ENCODE measurements around the gene MOB3B.

DNA sequence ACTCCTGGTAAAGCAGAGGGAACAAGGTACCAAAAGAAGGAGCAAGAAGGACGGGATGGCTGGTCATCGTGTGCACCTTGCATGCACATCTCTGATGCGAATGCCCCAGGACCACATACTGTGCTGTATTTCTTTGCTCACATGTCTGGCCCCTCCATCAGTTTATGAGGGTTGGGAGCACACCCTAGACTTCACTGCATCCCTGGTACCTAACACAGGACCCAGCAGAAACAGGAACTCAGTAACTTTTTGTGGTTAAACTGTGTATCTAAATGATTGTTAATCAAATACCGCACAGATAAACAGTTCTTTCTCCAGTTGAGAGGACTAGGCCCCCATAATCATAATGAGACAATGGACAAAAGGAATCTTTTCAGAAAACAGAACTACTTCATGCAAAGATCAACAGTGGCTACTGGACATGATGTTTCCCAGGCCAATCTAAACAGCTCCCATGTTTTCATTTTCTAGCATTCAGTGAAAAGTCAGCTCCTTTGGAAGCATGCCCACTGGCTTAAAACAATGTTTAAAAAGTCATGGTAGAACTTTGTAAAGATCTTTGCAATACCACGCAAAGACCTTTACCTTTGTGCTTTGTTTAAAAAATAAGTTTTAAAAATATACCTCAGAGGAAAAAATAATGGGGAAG is 61.0 kb downstream of the MOB3B start:
- TF ChIP-seq, protein P1, sequence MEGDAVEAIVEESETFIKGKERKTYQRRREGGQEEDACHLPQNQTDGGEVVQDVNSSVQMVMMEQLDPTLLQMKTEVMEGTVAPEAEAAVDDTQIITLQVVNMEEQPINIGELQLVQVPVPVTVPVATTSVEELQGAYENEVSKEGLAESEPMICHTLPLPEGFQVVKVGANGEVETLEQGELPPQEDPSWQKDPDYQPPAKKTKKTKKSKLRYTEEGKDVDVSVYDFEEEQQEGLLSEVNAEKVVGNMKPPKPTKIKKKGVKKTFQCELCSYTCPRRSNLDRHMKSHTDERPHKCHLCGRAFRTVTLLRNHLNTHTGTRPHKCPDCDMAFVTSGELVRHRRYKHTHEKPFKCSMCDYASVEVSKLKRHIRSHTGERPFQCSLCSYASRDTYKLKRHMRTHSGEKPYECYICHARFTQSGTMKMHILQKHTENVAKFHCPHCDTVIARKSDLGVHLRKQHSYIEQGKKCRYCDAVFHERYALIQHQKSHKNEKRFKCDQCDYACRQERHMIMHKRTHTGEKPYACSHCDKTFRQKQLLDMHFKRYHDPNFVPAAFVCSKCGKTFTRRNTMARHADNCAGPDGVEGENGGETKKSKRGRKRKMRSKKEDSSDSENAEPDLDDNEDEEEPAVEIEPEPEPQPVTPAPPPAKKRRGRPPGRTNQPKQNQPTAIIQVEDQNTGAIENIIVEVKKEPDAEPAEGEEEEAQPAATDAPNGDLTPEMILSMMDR (IDR thresholded peaks at IDR 0.05): no peak
- no peak for TF ChIP-seq GATA3 (IDR thresholded peaks at IDR 0.05; ENCODE audit: borderline replicate concordance)
- no peak for TF ChIP-seq FOXS1 (CRISPR knock-in tag; IDR thresholded peaks at IDR 0.05)
- no peak for TF ChIP-seq RNF2 (IDR thresholded peaks at IDR 0.05; ENCODE audit: borderline replicate concordance, low read depth)
- no peak for TF ChIP-seq BHLHE40 (IDR thresholded peaks at IDR 0.05; ENCODE audit: low read depth, low read length)
- TF ChIP-seq PHF8 (IDR thresholded peaks at IDR 0.05; ENCODE audit: borderline replicate concordance, low read depth): no peak
- TF ChIP-seq, protein P2, sequence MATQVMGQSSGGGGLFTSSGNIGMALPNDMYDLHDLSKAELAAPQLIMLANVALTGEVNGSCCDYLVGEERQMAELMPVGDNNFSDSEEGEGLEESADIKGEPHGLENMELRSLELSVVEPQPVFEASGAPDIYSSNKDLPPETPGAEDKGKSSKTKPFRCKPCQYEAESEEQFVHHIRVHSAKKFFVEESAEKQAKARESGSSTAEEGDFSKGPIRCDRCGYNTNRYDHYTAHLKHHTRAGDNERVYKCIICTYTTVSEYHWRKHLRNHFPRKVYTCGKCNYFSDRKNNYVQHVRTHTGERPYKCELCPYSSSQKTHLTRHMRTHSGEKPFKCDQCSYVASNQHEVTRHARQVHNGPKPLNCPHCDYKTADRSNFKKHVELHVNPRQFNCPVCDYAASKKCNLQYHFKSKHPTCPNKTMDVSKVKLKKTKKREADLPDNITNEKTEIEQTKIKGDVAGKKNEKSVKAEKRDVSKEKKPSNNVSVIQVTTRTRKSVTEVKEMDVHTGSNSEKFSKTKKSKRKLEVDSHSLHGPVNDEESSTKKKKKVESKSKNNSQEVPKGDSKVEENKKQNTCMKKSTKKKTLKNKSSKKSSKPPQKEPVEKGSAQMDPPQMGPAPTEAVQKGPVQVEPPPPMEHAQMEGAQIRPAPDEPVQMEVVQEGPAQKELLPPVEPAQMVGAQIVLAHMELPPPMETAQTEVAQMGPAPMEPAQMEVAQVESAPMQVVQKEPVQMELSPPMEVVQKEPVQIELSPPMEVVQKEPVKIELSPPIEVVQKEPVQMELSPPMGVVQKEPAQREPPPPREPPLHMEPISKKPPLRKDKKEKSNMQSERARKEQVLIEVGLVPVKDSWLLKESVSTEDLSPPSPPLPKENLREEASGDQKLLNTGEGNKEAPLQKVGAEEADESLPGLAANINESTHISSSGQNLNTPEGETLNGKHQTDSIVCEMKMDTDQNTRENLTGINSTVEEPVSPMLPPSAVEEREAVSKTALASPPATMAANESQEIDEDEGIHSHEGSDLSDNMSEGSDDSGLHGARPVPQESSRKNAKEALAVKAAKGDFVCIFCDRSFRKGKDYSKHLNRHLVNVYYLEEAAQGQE (IDR thresholded peaks at IDR 0.05): no peak
- TF ChIP-seq POLR2A (IDR thresholded peaks at IDR 0.05; ENCODE audit: low read length): no peak
- TF ChIP-seq POLR2AphosphoS2 (conservative IDR thresholded peaks at IDR 0.05; ENCODE audit: low read length): no peak
- TF ChIP-seq HDAC2 (IDR thresholded peaks at IDR 0.05): no peak
- TF ChIP-seq MAFK (IDR thresholded peaks at IDR 0.05; ENCODE audit: partially characterized antibody): no peak
- no peak for TF ChIP-seq RAD21 (conservative IDR thresholded peaks at IDR 0.05 in 1 of 2, IDR thresholded peaks at IDR 0.05 in 1 of 2)
